GM18505 (cell line): Measurements from ENCODE around the gene PACSIN3.

Source experiments
- ATAC-seq: cut with Tn5 transposase; IDR thresholded peaks from one replicate; pipeline ENCODE4 v1.9.1; 2021; ENCODE audit not compliant: unreplicated experiment
- POLR2A ChIP-seq: IDR thresholded peaks from 4 replicates; pipeline ENCODE4 v1.6.1; 2011; ENCODE audit warnings: borderline replicate concordance; ENCODE audit not compliant: insufficient read depth, insufficient read length; ENCODE audit errors: extremely low read depth

PACSIN3 gene

DNA sequence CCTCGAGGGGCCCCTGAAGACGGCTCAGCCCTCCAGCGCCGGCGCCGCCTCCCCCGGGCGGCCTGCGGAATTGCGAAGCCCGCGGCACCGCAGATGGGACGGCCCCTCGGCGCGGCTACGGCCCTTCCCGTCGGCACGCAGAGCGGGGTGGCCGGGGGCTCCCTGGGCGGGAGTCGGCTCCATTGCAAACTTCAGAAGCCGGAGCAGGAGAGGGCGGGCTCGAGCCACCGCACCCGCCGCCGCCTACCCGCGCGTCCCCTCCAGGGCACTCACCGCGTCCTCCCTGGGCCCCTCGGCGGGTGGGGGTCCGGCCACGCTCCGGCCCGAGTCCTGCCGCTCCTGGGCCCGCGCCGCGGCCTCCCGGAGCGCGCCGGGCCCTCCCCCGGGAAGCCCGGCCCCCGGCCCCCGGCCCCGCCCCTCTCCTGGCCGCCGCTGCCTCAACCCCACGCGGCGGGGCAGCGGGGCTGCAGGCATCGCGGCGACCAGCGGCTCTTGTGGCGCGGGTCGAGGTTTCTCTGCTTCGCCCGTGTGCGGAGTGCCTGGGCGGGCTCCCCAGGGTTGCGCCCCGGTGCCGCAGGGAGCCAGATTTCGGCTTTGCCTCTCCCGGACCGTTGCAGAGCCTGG lies at the start of gene PACSIN3:
Gene PACSIN3, minus strand, starts transcription at position 359 of the 624 bp plus-strand sequence. CDS start 3,707 bp downstream, outside the sequence.
- peak; percentile 49 for ATAC-seq
- no peak for TF ChIP-seq POLR2A

DNA sequence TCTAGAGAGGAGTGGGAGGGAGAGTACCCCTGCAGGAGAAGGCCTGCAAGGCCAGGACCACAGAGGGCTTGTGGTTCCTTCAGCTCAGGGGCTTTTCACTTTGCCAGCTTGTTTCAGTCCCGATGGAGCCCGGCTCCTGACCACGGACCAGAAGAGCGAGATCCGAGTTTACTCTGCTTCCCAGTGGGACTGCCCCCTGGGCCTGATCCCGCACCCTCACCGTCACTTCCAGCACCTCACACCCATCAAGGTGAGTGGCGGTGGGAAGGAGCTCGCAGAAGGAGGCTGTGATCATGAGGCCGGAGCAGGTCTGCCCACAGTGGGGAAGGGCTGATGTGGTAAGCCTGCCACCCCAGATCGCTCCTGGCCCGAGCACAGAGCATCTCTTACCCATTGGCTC lies 48.9 kb upstream of the PACSIN3 start:
- TF ChIP-seq POLR2A: no peak
- ATAC-seq: no peak

DNA sequence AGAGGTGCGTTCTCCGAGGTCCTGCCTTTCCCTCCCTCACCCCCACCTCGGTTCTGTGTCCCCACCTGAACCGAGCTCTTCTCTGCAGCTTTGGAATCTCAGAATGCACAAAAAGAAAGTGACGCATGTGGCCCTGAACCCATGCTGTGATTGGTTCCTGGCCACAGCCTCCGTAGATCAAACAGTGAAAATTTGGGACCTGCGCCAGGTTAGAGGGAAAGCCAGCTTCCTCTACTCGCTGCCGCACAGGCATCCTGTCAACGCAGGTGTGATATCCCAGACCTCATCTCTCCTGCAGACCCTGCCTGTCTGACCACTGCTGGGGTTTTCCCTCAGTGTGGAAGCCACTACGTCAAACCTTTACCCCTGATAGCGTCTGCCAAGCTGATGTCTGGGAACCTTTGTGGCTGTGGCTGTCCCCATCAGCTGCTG lies 48.5 kb upstream of the PACSIN3 start:
- no peak for TF ChIP-seq POLR2A
- no peak for ATAC-seq

DNA sequence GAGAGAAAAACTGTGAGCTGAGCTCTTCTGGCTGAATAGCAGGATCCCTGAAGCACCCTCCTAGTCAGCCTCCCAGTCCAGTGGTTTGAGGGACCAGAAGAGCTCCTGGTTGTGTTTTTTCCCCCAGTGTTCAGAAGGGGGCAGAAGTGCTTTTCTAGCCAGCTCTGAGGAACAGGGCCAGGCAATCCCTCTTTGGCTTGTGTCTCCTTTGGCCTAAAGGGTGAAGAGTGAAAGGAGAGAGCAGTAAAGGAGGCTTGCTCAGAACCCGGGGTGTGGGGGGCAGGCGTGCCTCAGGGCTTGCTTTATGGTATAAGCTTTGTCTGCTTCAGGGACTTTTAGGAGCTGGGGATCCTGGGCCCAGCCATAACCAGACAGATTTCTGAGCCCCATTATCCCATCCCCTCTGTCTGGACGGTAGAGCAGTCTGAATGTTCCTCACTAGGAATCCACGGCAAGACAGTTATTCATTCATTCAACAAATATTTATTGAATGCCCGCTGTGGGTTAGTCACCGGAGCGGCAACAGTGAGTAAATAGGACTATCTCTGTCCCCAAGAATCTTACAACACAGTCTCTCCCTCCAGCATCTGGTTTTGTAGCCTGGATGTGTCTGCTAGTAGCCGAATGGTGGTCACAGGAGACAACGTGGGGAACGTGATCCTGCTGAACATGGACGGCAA lies 47.9 kb upstream of the PACSIN3 start:
- no peak for TF ChIP-seq POLR2A
- no peak for ATAC-seq

DNA sequence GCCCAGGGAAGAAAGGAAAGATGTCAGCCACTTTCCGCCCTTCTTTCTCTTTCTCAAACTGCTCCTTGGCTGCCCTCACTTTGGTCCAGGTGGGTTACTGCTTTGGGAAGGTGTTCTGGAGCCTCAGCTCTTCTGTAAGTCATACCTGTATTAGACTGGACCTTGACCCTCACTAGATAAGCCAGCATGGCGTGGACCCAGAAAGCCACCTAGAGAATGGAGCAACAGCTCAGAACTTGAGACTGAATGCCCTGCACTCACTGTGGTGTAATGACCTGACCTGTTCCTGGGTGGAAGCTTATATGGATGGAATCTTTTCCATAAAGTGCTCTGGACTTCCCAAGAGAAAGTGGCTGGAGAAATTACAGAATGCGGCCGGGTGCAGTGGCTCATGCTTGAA lies 46.8 kb upstream of the PACSIN3 start:
- no peak for ATAC-seq
- TF ChIP-seq POLR2A: no peak

DNA sequence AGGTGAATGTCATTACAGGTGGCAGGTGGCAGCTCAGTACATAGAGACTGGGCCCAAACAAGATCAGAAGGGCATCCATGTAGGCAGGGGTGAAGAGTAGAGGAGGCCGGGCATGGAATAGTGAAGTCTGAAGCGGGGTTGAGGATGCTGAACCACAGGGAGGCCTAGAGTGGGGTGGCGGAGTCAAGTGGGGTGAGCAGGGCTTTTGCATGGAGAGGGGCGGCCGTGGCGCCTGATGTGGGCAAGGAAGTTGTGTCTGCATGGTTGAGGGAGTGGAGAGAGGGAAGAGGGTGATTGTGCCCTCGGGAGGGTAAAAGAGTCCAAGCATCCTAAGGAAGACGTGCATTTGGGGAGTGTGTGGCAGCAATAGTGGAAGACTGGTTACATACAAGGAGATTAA lies 42.9 kb upstream of the PACSIN3 start:
- no peak for TF ChIP-seq POLR2A

DNA sequence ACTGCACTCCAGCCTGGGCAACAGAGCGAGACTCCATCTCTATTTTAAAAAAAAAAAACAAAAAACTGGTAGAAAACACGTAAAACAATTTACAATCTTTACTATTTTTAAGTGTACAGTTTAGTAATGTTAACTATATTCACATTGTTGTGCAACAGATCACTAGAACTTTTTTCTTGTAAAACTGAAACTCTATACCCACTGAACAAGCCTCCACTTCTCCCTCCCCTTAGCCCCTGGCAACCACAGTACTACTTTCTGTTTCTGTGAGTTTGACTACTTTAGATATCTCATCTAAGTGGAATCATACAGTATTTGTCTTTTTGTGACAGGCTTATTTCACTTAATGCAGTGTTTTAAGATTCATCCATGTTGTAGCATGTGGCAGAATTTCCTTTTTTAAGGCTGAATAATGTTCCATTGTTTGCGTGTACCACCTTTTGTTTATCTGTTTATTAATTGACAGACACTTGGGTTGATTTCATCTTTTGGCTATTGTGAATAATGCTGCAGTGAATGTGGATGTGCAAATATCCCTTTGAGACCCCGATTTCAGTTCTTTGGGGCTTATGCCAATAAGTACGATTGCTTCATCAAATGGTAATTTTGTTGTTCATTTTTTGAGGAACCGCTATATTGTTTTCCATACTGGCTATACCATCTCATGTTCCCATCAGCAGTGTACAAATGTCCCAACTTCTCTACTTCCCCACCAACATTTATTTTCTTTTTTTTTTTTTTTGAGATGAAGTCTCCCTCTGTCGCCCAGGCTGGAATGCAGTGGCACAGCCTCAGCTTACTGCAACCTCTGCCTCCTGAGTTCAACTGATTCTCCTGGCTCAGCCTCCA lies 39.5 kb upstream of the PACSIN3 start:
- TF ChIP-seq POLR2A: no peak
- no peak for ATAC-seq

More for the DNA sequence above, 42.9 kb upstream of the PACSIN3 start:
- no peak for ATAC-seq

DNA sequence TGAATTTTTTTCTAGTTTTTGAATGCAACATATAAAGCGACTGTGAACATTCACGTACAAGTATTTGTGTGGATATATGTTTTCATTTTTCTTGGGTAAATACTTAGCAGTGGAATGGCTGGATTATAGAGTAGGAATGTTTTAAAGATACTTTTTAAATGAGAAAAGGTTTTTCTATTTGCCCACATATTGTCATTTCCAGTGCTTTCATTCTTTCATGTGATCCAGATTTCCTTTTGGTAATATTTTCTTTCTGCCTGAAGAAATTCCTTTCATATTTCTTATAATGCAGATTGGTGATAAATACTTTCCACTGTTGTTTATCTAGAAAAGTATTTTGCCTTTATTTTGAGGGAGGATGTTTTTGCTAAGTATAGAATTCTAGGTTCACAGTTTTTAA lies 36.5 kb upstream of the PACSIN3 start:
- TF ChIP-seq POLR2A: no peak
- ATAC-seq: no peak

DNA sequence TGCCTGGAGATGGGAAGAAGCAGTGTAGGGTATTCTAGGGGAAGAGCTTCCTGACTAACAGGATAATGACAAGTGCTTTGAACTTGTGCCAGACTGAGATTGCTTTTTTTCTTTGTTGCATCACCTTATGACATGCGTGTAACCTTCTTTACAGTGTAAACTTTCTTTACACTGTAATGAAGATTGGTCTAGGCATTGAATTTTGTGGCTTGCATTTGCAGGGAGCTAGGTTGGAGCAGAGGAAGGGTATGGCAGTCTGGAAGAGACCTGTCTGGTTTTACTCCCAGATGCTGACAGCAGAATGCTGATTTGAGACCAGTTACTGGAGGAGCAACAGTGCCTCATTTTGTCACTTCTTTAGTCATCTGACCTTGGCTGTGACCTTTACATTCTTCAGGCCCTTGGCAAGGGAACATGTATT lies 34.2 kb upstream of the PACSIN3 start:
- TF ChIP-seq POLR2A: no peak
- ATAC-seq: no peak

DNA sequence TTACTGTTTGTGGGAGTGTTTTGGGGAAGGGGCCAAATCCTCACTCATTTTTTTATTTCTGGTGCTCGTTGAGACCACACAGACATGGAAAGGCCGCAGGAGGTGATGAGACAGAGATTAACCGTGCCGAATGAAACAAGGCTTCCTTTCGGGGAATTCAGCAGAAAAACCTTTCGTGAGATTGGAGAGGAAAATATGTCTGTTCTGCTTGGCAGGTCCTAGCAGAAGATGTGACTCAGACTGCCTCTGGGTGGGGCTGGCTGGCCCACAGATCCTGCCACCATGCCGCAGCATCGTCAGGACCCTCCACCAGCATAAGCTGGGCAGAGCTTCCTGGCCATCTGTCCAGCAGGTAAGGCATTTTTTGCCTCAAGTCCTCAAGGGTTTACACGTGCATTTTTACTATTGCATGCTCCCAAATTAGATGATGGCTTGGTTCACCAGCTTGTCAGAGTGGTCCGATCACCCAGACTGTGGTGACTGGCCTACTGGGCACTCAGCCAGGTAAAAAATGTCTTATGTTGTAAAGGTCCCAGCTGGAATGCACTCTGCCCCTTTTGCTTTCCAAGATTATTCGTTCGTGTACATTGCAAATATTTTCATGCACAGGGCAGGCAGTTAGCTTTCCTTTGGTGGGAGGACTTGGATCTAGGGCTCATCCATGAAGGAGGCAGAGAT lies 30.0 kb upstream of the PACSIN3 start:
- peak; percentile 55 for TF ChIP-seq POLR2A
- no peak for ATAC-seq

DNA sequence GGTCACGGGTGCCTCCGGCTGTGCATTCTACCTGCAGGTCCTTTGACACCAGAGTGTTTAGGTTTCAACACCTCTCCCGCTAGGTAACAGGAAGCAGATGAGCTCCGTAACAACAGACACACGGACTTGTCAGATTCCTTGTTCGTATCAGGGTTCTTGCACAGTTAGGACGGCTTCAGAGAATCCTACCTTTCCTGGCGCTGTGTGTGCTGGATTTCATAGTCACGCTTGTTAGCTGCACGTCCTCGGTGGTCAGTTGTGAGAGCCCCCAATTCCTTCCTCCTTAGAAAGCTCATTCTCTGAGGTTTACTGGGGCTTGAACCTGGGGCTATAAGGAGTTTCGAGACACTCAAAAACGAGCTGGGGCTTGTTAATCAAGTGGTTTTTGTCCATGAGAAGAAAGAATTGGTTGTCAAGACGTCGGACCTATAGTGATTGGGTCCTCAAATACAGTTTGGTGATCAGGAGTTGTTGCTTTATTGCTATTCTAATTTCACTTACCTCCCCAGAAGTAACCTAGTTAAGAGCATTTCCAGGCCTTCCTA lies 29.2 kb upstream of the PACSIN3 start:
- no peak for ATAC-seq
- TF ChIP-seq POLR2A: no peak

DNA sequence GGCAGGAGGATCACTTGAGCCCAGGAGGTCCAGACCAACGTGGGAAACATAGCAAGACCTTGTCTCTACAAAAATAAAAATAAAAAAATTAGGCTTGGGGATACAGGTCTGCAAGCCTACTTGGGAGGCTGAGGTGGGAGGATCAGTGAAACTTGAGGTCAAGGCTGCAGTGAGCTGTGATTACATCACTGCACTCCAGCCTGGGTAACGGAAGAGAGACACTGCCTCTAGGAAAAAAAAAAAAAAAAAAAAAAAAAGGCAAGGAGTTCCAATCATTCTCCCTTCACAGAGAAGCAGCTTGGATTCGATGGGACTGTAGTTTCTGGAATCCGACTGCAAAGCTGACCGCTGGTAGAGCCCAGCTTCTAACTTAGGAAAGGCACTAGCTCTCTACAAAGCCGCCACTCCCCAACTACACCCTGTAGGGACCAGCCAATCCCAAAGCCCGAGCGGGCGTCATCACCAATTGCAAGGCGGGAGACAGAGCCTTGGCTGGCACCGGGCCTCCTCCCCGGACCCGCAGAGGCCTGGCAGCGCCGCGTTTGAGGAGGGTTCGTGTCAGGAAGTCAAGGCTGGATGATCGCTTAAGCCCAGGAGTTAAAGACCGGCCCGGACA lies 27.8 kb upstream of the PACSIN3 start:
- TF ChIP-seq POLR2A: peak; percentile 42
- ATAC-seq: peak; percentile 65
